HCT116 (cell line): ENCODE results near the gene SRSF11. TPM values are rescaled to one million over a fixed set of nuclear protein-coding genes. Genes with fewer than 3 reads are reported as not detected.

Experiments
- ATAC-seq: fragments of 200-7000 bp; cut with Tn5 transposase; 2 replicates; pipeline ENCODE4 v1.9.1; 2020; ENCODE audit warnings: mild to moderate bottlenecking, moderate library complexity
- BruUV-seq: library from RNA; stranded (reverse); fragments of 400-500 nt; replicated peaks from 2 replicates; lab custom pipeline; 2021; lab: Mats Ljungman, UMichigan
- CTCF ChIA-PET: fragments of 300-600 bp; sonication (Branson Sonifier 250); formaldehyde crosslinking; loops from one replicate; lab custom pipeline; 2021; ENCODE audit warnings: antibody characterized with exemption; lab: Charles Lee
- POLR2A ChIA-PET: fragments of 300-600, 350-600 bp; sonication (Branson Sonifier 250); formaldehyde crosslinking; loops from one replicate; lab custom pipeline; 2021; ENCODE audit warnings: antibody characterized with exemption; lab: Charles Lee
- RAD21 ChIA-PET, 2 experiments: fragments of 300-600 bp; sonication (Branson Sonifier 250); formaldehyde crosslinking; loops; one replicate each; lab custom pipeline; 2023; ENCODE audit warnings: low total read pairs in 2 of 2; ENCODE audit not compliant: uncharacterized antibody in 2 of 2, unreplicated experiment in 2 of 2, low non-redundant PET in 1 of 2; lab: Charles Lee
- DNase-seq: peaks from one replicate; pipeline ENCODE4 v3.0.0-alpha.2; 2010; ENCODE audit warnings: low read depth, low spot score
- H2AFZ ChIP-seq: fragments of 200-600 bp; shearing (Covaris generic), sonication (generic); 2 replicates; pipeline ENCODE4 v1.6.1; 2017; ENCODE audit warnings: low read depth, mixed run types, mixed read lengths, antibody characterized with exemption, low read length; ENCODE audit not compliant: poor library complexity, severe bottlenecking
- H3K27ac ChIP-seq: 2 replicates; pipeline ENCODE4 v1.5.1; 2012; ENCODE audit warnings: low read depth, low read length
- H3K27me3 ChIP-seq: fragments of 200-600 bp; sonication (generic); 2 replicates; pipeline ENCODE4 v1.6.1; 2016; ENCODE audit warnings: mixed run types, low read length, mixed read lengths; ENCODE audit not compliant: insufficient read depth
- H3K36me3 ChIP-seq, 2 experiments: fragments of 200-500 bp in 1 of 2; fragments of 200-600 bp in 1 of 2; sonication (Bioruptor generic) in 1 of 2; sonication (generic) in 1 of 2; 2 replicates each; pipeline versions ENCODE4 v1.5.1 to v1.6.1; 2014 to 2016; ENCODE audit warnings: low read length in 2 of 2, inconsistent platforms in 1 of 2, mixed read lengths in 1 of 2, mixed run types in 1 of 2; ENCODE audit not compliant: insufficient read depth in 2 of 2, control insufficient read depth in 1 of 2
- H3K4me1 ChIP-seq, 2 experiments: fragments of 200-600 bp in 1 of 2; sonication (generic) in 1 of 2; 2 replicates each; pipeline versions ENCODE4 v1.5.1 to v1.6.1; 2012 to 2017; ENCODE audit warnings: low read length in 2 of 2, inconsistent platforms in 1 of 2, mild to moderate bottlenecking in 1 of 2, mixed read lengths in 1 of 2, mixed run types in 1 of 2, moderate library complexity in 1 of 2; ENCODE audit not compliant: insufficient read depth in 2 of 2, control insufficient read depth in 1 of 2
- H3K4me2 ChIP-seq: fragments of 200-600 bp; sonication (generic); 2 replicates; pipeline ENCODE4 v1.6.1; 2017; ENCODE audit warnings: mixed run types, low read length, mixed read lengths
- H3K4me3 ChIP-seq, 2 experiments: fragments of 200-600 bp in 1 of 2; sonication (generic) in 1 of 2; replicated peaks in 1 of 2; 2 replicates each; pipeline ENCODE4 v1.5.1; 2011 to 2016; ENCODE audit warnings: low read length in 2 of 2, control low read depth in 1 of 2, low read depth in 1 of 2, mild to moderate bottlenecking in 1 of 2, mixed read lengths in 1 of 2, mixed run types in 1 of 2
- H3K79me2 ChIP-seq: fragments of 200-600 bp; sonication (generic); 2 replicates; pipeline ENCODE4 v1.6.1; 2017; ENCODE audit warnings: mild to moderate bottlenecking, mixed run types, low read length, moderate library complexity, mixed read lengths; ENCODE audit not compliant: insufficient read depth
- H3K9ac ChIP-seq: fragments of 200-600 bp; sonication (generic); 2 replicates; pipeline ENCODE4 v1.6.1; 2016; ENCODE audit warnings: low read length, mixed read lengths
- H3K9me2 ChIP-seq: fragments of 200-600 bp; sonication (generic), shearing (Covaris generic); 2 replicates; pipeline ENCODE4 v1.6.1; 2017; ENCODE audit warnings: mixed run types, mild to moderate bottlenecking, moderate library complexity; ENCODE audit not compliant: insufficient read depth
- H3K9me3 ChIP-seq, 2 experiments: fragments of 200-500 bp in 1 of 2; fragments of 200-600 bp in 1 of 2; sonication (Bioruptor generic) in 1 of 2; sonication (generic) in 1 of 2; 2 replicates each; pipeline ENCODE4 v1.6.1; 2014 to 2017; ENCODE audit warnings: low read length in 2 of 2, mixed read lengths in 2 of 2, inconsistent platforms in 1 of 2, low read depth in 1 of 2, mild to moderate bottlenecking in 1 of 2, mixed run types in 1 of 2, moderate library complexity in 1 of 2; ENCODE audit not compliant: control insufficient read depth in 1 of 2, insufficient read depth in 1 of 2
- H4K20me1 ChIP-seq: fragments of 200-600 bp; sonication (generic), shearing (Covaris generic); 2 replicates; pipeline ENCODE4 v1.6.1; 2017; ENCODE audit warnings: mixed run types, mild to moderate bottlenecking, moderate library complexity; ENCODE audit not compliant: insufficient read depth
- CBX3 ChIP-seq: IDR thresholded peaks from 2 replicates; pipeline ENCODE4 v1.6.1; 2012; ENCODE audit warnings: low read depth
- ELF1 ChIP-seq: IDR thresholded peaks from 2 replicates; pipeline ENCODE4 v1.6.1; 2012; ENCODE audit warnings: low read depth, borderline replicate concordance
- FOSL1 ChIP-seq: IDR thresholded peaks from 2 replicates; pipeline ENCODE4 v1.6.1; 2012; ENCODE audit warnings: low read depth
- JUND ChIP-seq: IDR thresholded peaks from 2 replicates; pipeline ENCODE4 v1.6.1; 2012
- POLR2AphosphoS5 ChIP-seq: IDR thresholded peaks from 2 replicates; pipeline ENCODE4 v1.6.1; 2011; ENCODE audit warnings: mild to moderate bottlenecking, low read depth, low read length, moderate library complexity
- RAD21 ChIP-seq: IDR thresholded peaks from 2 replicates; pipeline ENCODE4 v1.6.1; 2012; ENCODE audit warnings: low read depth, mild to moderate bottlenecking
- SP1 ChIP-seq: IDR thresholded peaks from 2 replicates; pipeline ENCODE4 v1.6.1; 2012; ENCODE audit warnings: low read depth
- SRF ChIP-seq: IDR thresholded peaks from 2 replicates; pipeline ENCODE4 v1.6.1; 2012; ENCODE audit warnings: low read depth
- TCF7L2 ChIP-seq: IDR thresholded peaks from 2 replicates; pipeline ENCODE4 v1.7.0; 2011; ENCODE audit warnings: borderline replicate concordance, inconsistent platforms; ENCODE audit not compliant: insufficient read depth, insufficient read length; ENCODE audit errors: extremely low read depth
- YY1 ChIP-seq: IDR thresholded peaks from 2 replicates; pipeline ENCODE4 v1.6.1; 2011; ENCODE audit warnings: low read length, low read depth, moderate library complexity, mild to moderate bottlenecking; ENCODE audit not compliant: insufficient replicate concordance; ENCODE audit errors: extremely low read depth
- ZFX ChIP-seq: fragments of 450-650 bp; IDR thresholded peaks from 2 replicates; pipeline ENCODE4 v1.6.1; 2017
- ZNF274 ChIP-seq: fragments of 200-500 bp; sonication (Bioruptor generic); IDR thresholded peaks from 2 replicates; pipeline ENCODE4 v1.6.1; 2014; ENCODE audit warnings: mild to moderate bottlenecking, low read depth, low read length, inconsistent platforms
- intact Hi-C: fragments of 100-400 bp; cut with micrococcal nuclease; formaldehyde crosslinking; loops from 2 replicates; pipeline ENCODE4 v1.10.0; 2022
- total RNA-seq: library from RNA; stranded (reverse); gene quantifications from one replicate; pipeline ENCODE4 v1.2.1, GENCODE V29; 2021; ENCODE audit not compliant: unreplicated experiment
- TF ChIP-seq, protein P1 (sequence below): IDR thresholded peaks from 2 replicates; pipeline ENCODE4 v1.6.1; 2011; ENCODE audit warnings: mild to moderate bottlenecking, low read length, moderate library complexity; ENCODE audit not compliant: insufficient replicate concordance; ENCODE audit errors: extremely low read depth
- TF ChIP-seq, protein P2 (sequence below): IDR thresholded peaks from 2 replicates; pipeline ENCODE4 v1.6.1; 2012; ENCODE audit warnings: low read depth
- TF ChIP-seq, protein P3 (sequence below), 3 experiments: fragments of 200-600 bp in 1 of 3; sonication (generic) in 1 of 3; IDR thresholded peaks in 2 of 3; conservative IDR thresholded peaks in 1 of 3; 2 replicates each; pipeline ENCODE4 v1.5.1; 2012 to 2017; ENCODE audit warnings: low read depth in 2 of 3, low read length in 2 of 3, antibody characterized with exemption in 1 of 3, borderline replicate concordance in 1 of 3, control low read depth in 1 of 3, mild to moderate bottlenecking in 1 of 3, mixed read lengths in 1 of 3, mixed run types in 1 of 3, moderate library complexity in 1 of 3; ENCODE audit not compliant: insufficient read depth in 1 of 3

SRSF11 gene
- total RNA-seq, 1 experiment from 2014 or later = 166 TPM

DNA sequence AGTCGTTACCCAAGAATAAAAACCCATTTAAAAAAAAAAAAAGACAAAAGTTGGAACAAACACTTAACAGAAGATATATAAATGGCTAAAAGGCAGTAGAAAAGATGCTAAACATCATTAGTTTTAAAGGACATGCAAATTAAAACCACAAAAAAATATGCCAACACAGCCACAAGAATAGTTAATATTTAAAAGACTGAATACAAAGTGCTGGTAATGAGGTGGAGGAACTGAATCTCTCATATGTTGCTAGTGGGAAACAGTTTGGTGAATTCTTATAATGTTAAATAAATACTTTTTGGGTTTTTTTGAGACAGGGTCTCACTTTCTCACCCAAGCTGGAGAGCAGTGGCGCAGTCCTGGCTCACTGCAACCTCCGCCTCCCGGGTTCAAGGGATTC is 25.8 kb upstream of the SRSF11 start (continued):
- no peak for TF ChIP-seq TCF7L2
- TF ChIP-seq SRF = no peak
- TF ChIP-seq CBX3 = no peak
- TF ChIP-seq RAD21 = no peak
- TF ChIP-seq JUND = no peak
- no peak for TF ChIP-seq SP1
- no peak for TF ChIP-seq ZFX
- TF ChIP-seq, protein P1, sequence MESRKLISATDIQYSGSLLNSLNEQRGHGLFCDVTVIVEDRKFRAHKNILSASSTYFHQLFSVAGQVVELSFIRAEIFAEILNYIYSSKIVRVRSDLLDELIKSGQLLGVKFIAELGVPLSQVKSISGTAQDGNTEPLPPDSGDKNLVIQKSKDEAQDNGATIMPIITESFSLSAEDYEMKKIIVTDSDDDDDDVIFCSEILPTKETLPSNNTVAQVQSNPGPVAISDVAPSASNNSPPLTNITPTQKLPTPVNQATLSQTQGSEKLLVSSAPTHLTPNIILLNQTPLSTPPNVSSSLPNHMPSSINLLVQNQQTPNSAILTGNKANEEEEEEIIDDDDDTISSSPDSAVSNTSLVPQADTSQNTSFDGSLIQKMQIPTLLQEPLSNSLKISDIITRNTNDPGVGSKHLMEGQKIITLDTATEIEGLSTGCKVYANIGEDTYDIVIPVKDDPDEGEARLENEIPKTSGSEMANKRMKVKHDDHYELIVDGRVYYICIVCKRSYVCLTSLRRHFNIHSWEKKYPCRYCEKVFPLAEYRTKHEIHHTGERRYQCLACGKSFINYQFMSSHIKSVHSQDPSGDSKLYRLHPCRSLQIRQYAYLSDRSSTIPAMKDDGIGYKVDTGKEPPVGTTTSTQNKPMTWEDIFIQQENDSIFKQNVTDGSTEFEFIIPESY = no peak
- TF ChIP-seq FOSL1 = no peak
- TF ChIP-seq YY1 = no peak

DNA sequence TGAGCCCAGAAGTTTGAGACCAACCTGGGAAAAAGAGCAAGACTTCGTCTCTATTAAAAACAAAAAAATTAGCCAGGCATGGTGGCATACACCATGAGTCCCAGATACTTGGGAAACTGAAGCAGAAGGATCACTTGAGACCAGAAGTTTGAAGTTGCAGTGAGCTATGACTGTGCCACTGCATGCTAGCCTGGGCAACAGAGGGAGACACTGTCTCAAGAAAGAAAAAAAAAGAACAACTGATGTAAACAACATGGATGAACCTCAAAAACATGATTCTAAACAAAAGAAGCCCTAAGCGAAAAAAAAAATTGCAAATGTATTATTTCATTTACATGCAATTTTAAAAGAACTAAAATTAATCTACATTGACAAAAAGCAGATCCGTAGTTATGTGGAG is 24.8 kb upstream of the SRSF11 start:
- Histone ChIP-seq H3K27me3 (no peaks in the 10 kb centered on the region), H3K79me2 (peaks cover 75% of the 10 kb centered on the region), H3K9ac (no peak overlapping the region), H3K4me2 (no peak overlapping the region), H3K4me1 (no peaks in the 10 kb centered on the region), H2AFZ (no peak overlapping the region), H3K9me2 (no peaks in the 10 kb centered on the region), H3K36me3 (no peaks in the 10 kb centered on the region), H4K20me1 (peaks cover 3% of the 10 kb centered on the region; the same call in 1 of the 2 replicates), H3K4me3 (no peak overlapping the region), H3K9me3 (no peaks in the 10 kb centered on the region), H3K27ac (no peak overlapping the region)
- intact Hi-C loops = no loop called here
- ChIA-PET CTCF (no interaction called here), POLR2A (no interaction called here), RAD21 (no interaction called here)
- ATAC-seq (no peak), DNase-seq (no peak)
- BruUV-seq = no TSS peak
- peak; percentile 16; the same call in 1 of the 2 replicates for TF ChIP-seq RAD21
- no peak for TF ChIP-seq ZNF274
- no peak for TF ChIP-seq POLR2AphosphoS5
- TF ChIP-seq, protein P2, sequence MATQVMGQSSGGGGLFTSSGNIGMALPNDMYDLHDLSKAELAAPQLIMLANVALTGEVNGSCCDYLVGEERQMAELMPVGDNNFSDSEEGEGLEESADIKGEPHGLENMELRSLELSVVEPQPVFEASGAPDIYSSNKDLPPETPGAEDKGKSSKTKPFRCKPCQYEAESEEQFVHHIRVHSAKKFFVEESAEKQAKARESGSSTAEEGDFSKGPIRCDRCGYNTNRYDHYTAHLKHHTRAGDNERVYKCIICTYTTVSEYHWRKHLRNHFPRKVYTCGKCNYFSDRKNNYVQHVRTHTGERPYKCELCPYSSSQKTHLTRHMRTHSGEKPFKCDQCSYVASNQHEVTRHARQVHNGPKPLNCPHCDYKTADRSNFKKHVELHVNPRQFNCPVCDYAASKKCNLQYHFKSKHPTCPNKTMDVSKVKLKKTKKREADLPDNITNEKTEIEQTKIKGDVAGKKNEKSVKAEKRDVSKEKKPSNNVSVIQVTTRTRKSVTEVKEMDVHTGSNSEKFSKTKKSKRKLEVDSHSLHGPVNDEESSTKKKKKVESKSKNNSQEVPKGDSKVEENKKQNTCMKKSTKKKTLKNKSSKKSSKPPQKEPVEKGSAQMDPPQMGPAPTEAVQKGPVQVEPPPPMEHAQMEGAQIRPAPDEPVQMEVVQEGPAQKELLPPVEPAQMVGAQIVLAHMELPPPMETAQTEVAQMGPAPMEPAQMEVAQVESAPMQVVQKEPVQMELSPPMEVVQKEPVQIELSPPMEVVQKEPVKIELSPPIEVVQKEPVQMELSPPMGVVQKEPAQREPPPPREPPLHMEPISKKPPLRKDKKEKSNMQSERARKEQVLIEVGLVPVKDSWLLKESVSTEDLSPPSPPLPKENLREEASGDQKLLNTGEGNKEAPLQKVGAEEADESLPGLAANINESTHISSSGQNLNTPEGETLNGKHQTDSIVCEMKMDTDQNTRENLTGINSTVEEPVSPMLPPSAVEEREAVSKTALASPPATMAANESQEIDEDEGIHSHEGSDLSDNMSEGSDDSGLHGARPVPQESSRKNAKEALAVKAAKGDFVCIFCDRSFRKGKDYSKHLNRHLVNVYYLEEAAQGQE = no peak
- TF ChIP-seq, protein P3, sequence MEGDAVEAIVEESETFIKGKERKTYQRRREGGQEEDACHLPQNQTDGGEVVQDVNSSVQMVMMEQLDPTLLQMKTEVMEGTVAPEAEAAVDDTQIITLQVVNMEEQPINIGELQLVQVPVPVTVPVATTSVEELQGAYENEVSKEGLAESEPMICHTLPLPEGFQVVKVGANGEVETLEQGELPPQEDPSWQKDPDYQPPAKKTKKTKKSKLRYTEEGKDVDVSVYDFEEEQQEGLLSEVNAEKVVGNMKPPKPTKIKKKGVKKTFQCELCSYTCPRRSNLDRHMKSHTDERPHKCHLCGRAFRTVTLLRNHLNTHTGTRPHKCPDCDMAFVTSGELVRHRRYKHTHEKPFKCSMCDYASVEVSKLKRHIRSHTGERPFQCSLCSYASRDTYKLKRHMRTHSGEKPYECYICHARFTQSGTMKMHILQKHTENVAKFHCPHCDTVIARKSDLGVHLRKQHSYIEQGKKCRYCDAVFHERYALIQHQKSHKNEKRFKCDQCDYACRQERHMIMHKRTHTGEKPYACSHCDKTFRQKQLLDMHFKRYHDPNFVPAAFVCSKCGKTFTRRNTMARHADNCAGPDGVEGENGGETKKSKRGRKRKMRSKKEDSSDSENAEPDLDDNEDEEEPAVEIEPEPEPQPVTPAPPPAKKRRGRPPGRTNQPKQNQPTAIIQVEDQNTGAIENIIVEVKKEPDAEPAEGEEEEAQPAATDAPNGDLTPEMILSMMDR (IDR thresholded peaks at IDR 0.05 in 2 of 3, conservative IDR thresholded peaks at IDR 0.05 in 1 of 3; ENCODE audit: borderline replicate concordance in 1 of 3, insufficient read depth in 1 of 3, low read depth in 2 of 3, low read length in 2 of 3) = no peak
- no peak for TF ChIP-seq ELF1
- no peak for TF ChIP-seq JUND
